Measurements from ENCODE around the gene NUDT19. TPM values are rescaled to one million over a fixed set of nuclear protein-coding genes. Genes with fewer than 3 reads are reported as not detected.

Gene NUDT19
- total and polyA plus RNA-seq, 9 of the 15 experiments (the other 6 are each of a cell fraction or from before 2014, with no cell fraction given): 9.6 to 38.6 (median 14.4) TPM

DNA sequence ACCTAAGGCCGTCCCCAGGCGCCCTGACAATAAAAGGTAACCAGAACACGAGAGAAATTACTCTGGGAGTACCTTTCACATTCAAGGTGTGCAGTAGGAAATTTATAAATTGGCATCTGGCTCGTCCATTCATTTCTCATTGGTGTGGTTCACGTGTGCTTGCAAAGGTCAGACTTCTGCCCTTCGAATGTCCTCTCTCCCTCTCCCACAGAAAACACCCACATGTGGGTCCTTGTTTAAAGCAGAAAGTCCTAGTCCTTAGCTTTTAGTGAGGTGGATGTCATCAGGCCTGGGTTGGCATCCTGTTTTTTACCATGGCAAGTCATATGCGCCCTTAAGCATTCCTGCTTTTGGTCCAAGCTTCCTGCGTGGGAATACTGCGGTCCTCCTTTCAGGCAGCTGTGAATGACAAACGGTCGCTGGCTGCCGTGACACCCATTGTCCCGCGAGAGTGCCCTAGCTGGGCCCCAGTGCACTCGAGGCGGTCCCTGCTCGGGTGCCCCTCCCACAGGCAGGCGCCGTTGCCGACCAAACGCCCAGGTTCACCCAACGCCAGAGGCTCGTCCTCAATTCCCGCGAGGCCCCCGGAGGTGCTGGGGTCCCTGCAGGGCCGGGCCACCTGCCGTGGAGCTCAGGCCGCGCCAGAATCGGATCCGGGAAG is at the start of gene NUDT19 (continued):
- TF ChIP-seq ZBTB7A (IDR thresholded peaks at IDR 0.05; ENCODE audit: borderline replicate concordance, control insufficient read depth, low read depth, low read length) (peak; percentile 36; the same call in 1 of the 2 replicates), SRSF9 (IDR thresholded peaks at IDR 0.05; ENCODE audit: borderline replicate concordance, low read depth, low read length) (no peak), TEAD1 (CRISPR knock-in tag; IDR thresholded peaks at IDR 0.05) (peak in 1 of 2 experiments; percentile 23; a peak in 2 of 4 replicates), ARNT (IDR thresholded peaks at IDR 0.05) (peak in 1 of 2 experiments; percentile 25; a peak in 1 of 4 replicates), POLR2A (conservative IDR thresholded peaks at IDR 0.05) (peak; percentile 84), GTF2F1 (IDR thresholded peaks at IDR 0.05; ENCODE audit: low read depth, low read length) (peak; percentile 47), KLF10 (CRISPR knock-in tag; IDR thresholded peaks at IDR 0.05) (no peak), HMGN3 (IDR thresholded peaks at IDR 0.05; ENCODE audit: borderline replicate concordance, extremely low read depth, insufficient read length, low read depth, low read length) (peak; percentile 78), CBX1 (IDR thresholded peaks at IDR 0.05; ENCODE audit: low read depth) (peak; percentile 45; the same call in 1 of the 2 replicates), PTBP1 (IDR thresholded peaks at IDR 0.05; ENCODE audit: low read depth, low read length) (no peak), NEUROD1 (IDR thresholded peaks at IDR 0.05; ENCODE audit: borderline replicate concordance, low read depth, low read length, partially characterized antibody) (peak; percentile 66), KDM4B (IDR thresholded peaks at IDR 0.05; ENCODE audit: borderline replicate concordance in 2 of 2, low read depth in 1 of 2) (peak in 1 of 2 experiments; percentile 40; a peak in 1 of 4 replicates), NKRF (IDR thresholded peaks at IDR 0.05; ENCODE audit: borderline replicate concordance) (peak; percentile 75), POLR2AphosphoS5 (IDR thresholded peaks at IDR 0.05; ENCODE audit: control insufficient read depth, insufficient read depth, low read depth, low read length) (peak; percentile 83), HNRNPLL (IDR thresholded peaks at IDR 0.05; ENCODE audit: low read depth, low read length, poor library complexity, severe bottlenecking) (peak; percentile 10), ZFP36 (IDR thresholded peaks at IDR 0.05; ENCODE audit: low read depth, low read length, partially characterized antibody) (peak; percentile 1), CBFA2T2 (conservative IDR thresholded peaks at IDR 0.05) (no peak), NFIC (IDR thresholded peaks at IDR 0.05) (0 out of 2 replicates have a peak, but pooled peaks have one; percentile 4), HNRNPL (IDR thresholded peaks at IDR 0.05; ENCODE audit: low read depth, low read length) (no peak)
- TF ChIP-seq, protein P1, sequence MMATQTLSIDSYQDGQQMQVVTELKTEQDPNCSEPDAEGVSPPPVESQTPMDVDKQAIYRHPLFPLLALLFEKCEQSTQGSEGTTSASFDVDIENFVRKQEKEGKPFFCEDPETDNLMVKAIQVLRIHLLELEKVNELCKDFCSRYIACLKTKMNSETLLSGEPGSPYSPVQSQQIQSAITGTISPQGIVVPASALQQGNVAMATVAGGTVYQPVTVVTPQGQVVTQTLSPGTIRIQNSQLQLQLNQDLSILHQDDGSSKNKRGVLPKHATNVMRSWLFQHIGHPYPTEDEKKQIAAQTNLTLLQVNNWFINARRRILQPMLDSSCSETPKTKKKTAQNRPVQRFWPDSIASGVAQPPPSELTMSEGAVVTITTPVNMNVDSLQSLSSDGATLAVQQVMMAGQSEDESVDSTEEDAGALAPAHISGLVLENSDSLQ (IDR thresholded peaks at IDR 0.05): peak; percentile 83
- TF ChIP-seq, protein P2, sequence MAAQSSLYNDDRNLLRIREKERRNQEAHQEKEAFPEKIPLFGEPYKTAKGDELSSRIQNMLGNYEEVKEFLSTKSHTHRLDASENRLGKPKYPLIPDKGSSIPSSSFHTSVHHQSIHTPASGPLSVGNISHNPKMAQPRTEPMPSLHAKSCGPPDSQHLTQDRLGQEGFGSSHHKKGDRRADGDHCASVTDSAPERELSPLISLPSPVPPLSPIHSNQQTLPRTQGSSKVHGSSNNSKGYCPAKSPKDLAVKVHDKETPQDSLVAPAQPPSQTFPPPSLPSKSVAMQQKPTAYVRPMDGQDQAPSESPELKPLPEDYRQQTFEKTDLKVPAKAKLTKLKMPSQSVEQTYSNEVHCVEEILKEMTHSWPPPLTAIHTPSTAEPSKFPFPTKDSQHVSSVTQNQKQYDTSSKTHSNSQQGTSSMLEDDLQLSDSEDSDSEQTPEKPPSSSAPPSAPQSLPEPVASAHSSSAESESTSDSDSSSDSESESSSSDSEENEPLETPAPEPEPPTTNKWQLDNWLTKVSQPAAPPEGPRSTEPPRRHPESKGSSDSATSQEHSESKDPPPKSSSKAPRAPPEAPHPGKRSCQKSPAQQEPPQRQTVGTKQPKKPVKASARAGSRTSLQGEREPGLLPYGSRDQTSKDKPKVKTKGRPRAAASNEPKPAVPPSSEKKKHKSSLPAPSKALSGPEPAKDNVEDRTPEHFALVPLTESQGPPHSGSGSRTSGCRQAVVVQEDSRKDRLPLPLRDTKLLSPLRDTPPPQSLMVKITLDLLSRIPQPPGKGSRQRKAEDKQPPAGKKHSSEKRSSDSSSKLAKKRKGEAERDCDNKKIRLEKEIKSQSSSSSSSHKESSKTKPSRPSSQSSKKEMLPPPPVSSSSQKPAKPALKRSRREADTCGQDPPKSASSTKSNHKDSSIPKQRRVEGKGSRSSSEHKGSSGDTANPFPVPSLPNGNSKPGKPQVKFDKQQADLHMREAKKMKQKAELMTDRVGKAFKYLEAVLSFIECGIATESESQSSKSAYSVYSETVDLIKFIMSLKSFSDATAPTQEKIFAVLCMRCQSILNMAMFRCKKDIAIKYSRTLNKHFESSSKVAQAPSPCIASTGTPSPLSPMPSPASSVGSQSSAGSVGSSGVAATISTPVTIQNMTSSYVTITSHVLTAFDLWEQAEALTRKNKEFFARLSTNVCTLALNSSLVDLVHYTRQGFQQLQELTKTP (IDR thresholded peaks at IDR 0.05; ENCODE audit: low read depth in 1 of 2, partially characterized antibody in 2 of 2): peak in 1 of 2 experiments; percentile 54

All from K562 (cell line).